Measurements from ENCODE around the gene CCDC88C. TPM values are rescaled to one million over a fixed set of nuclear protein-coding genes. Genes with fewer than 3 reads are reported as not detected.

The CCDC88C gene
- polyA plus RNA-seq, 2 of the 4 experiments (the other 2 are of a cell fraction): 2.9 to 3.7 TPM

DNA sequence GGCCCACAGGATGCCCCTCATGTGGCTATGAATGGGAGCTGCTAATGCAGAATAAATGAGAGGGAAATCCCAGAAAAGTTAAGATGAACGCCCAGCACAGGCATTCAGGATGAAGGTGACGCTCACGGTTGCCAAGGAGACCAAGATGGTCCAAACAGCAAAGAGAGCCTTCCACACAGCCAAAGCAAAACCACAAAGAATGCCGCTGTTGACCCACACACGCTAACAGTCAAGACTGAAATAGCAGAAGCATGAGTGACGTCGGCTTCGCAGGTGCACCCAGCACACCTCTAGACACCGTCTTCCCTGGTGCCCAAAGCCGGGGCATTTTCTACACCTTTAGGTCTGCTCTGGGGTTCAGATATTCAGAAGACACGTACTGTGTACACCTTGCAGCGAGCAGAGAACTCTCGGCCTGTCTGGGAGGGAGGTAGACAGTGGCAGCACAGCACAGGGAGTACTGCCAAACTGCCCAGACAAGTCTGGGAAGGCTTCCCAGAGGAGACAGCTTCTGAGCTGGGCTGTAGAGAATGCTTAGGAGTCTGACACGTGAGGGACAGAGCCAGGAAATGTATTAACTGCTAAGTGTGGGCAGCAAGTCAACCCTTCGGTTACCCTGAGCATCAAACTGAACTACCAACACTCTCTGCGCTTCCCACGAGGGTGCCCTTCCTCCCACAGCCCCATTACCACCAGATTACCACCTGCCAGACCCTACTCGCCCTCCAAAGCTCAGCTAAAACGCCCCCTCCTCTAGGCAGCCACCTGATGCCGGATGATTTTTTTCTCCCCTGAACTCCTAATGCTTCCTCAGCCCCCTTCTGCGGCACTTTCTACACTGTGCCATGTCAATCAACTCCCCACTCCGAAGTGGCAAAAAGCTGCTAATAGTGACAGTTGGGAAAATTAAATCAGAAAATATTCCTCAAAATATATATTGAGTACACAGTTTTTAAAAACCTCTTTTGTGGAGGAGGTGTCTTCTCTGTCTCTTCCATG, 50.1 kb downstream of the CCDC88C start:
- no peaks in the 10 kb centered on the region for H3K4me1 ChIP-seq
- CTCF ChIA-PET: interaction anchor here (1.0 to 1.3 kb wide), 2 partner anchors 12 to 43 kb away, joined by 3 read pairs; no protein-coding TSS in a partner anchor
- H3K27ac ChIP-seq: no peak overlapping the region
- no peak for FAIRE-seq
- peak in 1 of 2 experiments; percentile 44; a peak in 3 of 6 replicates for ATAC-seq
- H3K4me3 ChIP-seq: no peak overlapping the region
- 74% methylated on average over 21 of the region's 22 CpGs for WGBS (ENCODE audit: missing lambda C conversion rate)
- POLR2A ChIA-PET: no interaction called here
- H3K4me2 ChIP-seq: no peak overlapping the region
- no peaks in the 10 kb centered on the region for H3K9me3 ChIP-seq
- no peak for TF ChIP-seq ZC3H11A (IDR thresholded peaks at IDR 0.05)
- TF ChIP-seq ZNF302 (CRISPR knock-in tag; IDR thresholded peaks at IDR 0.05): no peak
- TF ChIP-seq, protein P1, sequence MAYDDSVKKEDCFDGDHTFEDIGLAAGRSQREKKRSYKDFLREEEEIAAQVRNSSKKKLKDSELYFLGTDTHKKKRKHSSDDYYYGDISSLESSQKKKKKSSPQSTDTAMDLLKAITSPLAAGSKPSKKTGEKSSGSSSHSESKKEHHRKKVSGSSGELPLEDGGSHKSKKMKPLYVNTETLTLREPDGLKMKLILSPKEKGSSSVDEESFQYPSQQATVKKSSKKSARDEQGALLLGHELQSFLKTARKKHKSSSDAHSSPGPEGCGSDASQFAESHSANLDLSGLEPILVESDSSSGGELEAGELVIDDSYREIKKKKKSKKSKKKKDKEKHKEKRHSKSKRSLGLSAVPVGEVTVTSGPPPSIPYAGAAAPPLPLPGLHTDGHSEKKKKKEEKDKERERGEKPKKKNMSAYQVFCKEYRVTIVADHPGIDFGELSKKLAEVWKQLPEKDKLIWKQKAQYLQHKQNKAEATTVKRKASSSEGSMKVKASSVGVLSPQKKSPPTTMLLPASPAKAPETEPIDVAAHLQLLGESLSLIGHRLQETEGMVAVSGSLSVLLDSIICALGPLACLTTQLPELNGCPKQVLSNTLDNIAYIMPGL (CRISPR knock-in tag; IDR thresholded peaks at IDR 0.05; ENCODE audit: borderline replicate concordance): no peak
- no peak for TF ChIP-seq CEBPB (IDR thresholded peaks at IDR 0.05)
- no peak for TF ChIP-seq EHMT2 (IDR thresholded peaks at IDR 0.05; ENCODE audit: low read depth)
- TF ChIP-seq, protein P2, sequence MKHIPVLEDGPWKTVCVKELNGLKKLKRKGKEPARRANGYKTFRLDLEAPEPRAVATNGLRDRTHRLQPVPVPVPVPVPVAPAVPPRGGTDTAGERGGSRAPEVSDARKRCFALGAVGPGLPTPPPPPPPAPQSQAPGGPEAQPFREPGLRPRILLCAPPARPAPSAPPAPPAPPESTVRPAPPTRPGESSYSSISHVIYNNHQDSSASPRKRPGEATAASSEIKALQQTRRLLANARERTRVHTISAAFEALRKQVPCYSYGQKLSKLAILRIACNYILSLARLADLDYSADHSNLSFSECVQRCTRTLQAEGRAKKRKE (CRISPR knock-in tag; IDR thresholded peaks at IDR 0.05; ENCODE audit: low read depth): no peak
- no peak for TF ChIP-seq EHF (CRISPR knock-in tag; IDR thresholded peaks at IDR 0.05)
- TF ChIP-seq POLR2AphosphoS2 (conservative IDR thresholded peaks at IDR 0.05; ENCODE audit: low read length): no peak
- TF ChIP-seq, protein P3, sequence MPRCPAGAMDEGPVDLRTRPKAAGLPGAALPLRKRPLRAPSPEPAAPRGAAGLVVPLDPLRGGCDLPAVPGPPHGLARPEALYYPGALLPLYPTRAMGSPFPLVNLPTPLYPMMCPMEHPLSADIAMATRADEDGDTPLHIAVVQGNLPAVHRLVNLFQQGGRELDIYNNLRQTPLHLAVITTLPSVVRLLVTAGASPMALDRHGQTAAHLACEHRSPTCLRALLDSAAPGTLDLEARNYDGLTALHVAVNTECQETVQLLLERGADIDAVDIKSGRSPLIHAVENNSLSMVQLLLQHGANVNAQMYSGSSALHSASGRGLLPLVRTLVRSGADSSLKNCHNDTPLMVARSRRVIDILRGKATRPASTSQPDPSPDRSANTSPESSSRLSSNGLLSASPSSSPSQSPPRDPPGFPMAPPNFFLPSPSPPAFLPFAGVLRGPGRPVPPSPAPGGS (IDR thresholded peaks at IDR 0.05): no peak
- no peak for TF ChIP-seq POLR2A (IDR thresholded peaks at IDR 0.05; ENCODE audit: low read length)
- TF ChIP-seq TFCP2L1 (CRISPR knock-in tag; IDR thresholded peaks at IDR 0.05): no peak
- TF ChIP-seq CBX2 (IDR thresholded peaks at IDR 0.05; ENCODE audit: borderline replicate concordance, low read depth): no peak
- TF ChIP-seq RNF2 (IDR thresholded peaks at IDR 0.05; ENCODE audit: borderline replicate concordance, low read depth): no peak
- peak in 1 of 2 experiments; percentile 22 for DNase-seq (ENCODE audit: low read depth in 1 of 2, low spot score in 1 of 2)

DNA sequence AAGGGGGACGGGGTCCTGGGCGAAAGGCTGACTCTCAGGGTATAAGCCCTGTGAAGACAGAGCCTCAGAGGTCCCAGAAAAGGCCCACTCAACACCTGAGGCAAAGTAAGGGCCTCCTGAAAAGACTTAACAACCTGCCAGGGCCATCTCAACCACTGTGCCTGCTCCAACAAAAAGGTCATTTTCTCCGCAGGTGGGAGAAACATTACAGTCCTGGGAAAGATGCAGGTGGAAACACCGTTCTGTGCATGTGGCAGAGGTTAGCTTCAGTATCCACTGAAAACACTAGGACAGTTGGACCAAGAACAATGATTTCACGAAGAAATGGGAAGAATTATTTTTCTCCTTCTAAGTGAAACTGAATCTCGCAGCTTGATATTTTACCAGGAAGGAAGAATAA, 50.9 kb downstream of the CCDC88C start:
- FAIRE-seq (no peak), ATAC-seq (no peak), DNase-seq (ENCODE audit: low read depth in 1 of 2, low spot score in 1 of 2) (no peak)
- Histone ChIP-seq H3K4me1 (no peaks in the 10 kb centered on the region), H3K9me3 (no peaks in the 10 kb centered on the region), H3K4me3 (no peak overlapping the region), H3K4me2 (no peak overlapping the region), H3K27ac (no peak overlapping the region)
- ChIA-PET POLR2A (no interaction called here), CTCF (no interaction called here)
- WGBS (ENCODE audit: missing lambda C conversion rate): 76% methylated on average over 6 of the region's 6 CpGs
- TF ChIP-seq HOXA7 (CRISPR knock-in tag; IDR thresholded peaks at IDR 0.05) (no peak), CBX8 (IDR thresholded peaks at IDR 0.05) (no peak), POLR2AphosphoS2 (conservative IDR thresholded peaks at IDR 0.05; ENCODE audit: low read length) (no peak), CHD2 (IDR thresholded peaks at IDR 0.05; ENCODE audit: low read length, partially characterized antibody) (no peak), RCOR1 (IDR thresholded peaks at IDR 0.05; ENCODE audit: low read depth, low read length) (no peak), MYC (IDR thresholded peaks at IDR 0.05; ENCODE audit: borderline replicate concordance, low read length) (no peak), EHF (CRISPR knock-in tag; IDR thresholded peaks at IDR 0.05) (no peak), ZNF302 (CRISPR knock-in tag; IDR thresholded peaks at IDR 0.05) (no peak), HDAC2 (IDR thresholded peaks at IDR 0.05) (no peak), HEYL (CRISPR knock-in tag; IDR thresholded peaks at IDR 0.05) (no peak), ZSCAN20 (CRISPR knock-in tag; IDR thresholded peaks at IDR 0.05) (no peak), RARB (CRISPR knock-in tag; IDR thresholded peaks at IDR 0.05) (no peak), POLR2A (IDR thresholded peaks at IDR 0.05; ENCODE audit: low read length) (no peak), TP53 (CRISPR knock-in tag; IDR thresholded peaks at IDR 0.05) (no peak)
- TF ChIP-seq, protein P4, sequence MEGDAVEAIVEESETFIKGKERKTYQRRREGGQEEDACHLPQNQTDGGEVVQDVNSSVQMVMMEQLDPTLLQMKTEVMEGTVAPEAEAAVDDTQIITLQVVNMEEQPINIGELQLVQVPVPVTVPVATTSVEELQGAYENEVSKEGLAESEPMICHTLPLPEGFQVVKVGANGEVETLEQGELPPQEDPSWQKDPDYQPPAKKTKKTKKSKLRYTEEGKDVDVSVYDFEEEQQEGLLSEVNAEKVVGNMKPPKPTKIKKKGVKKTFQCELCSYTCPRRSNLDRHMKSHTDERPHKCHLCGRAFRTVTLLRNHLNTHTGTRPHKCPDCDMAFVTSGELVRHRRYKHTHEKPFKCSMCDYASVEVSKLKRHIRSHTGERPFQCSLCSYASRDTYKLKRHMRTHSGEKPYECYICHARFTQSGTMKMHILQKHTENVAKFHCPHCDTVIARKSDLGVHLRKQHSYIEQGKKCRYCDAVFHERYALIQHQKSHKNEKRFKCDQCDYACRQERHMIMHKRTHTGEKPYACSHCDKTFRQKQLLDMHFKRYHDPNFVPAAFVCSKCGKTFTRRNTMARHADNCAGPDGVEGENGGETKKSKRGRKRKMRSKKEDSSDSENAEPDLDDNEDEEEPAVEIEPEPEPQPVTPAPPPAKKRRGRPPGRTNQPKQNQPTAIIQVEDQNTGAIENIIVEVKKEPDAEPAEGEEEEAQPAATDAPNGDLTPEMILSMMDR (IDR thresholded peaks at IDR 0.05): no peak
- TF ChIP-seq, protein P5, sequence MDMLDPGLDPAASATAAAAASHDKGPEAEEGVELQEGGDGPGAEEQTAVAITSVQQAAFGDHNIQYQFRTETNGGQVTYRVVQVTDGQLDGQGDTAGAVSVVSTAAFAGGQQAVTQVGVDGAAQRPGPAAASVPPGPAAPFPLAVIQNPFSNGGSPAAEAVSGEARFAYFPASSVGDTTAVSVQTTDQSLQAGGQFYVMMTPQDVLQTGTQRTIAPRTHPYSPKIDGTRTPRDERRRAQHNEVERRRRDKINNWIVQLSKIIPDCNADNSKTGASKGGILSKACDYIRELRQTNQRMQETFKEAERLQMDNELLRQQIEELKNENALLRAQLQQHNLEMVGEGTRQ (IDR thresholded peaks at IDR 0.05): no peak
- TF ChIP-seq, protein P6, sequence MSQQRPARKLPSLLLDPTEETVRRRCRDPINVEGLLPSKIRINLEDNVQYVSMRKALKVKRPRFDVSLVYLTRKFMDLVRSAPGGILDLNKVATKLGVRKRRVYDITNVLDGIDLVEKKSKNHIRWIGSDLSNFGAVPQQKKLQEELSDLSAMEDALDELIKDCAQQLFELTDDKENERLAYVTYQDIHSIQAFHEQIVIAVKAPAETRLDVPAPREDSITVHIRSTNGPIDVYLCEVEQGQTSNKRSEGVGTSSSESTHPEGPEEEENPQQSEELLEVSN (IDR thresholded peaks at IDR 0.05; ENCODE audit: borderline replicate concordance, low read depth): no peak

Measured in A549 (cell line).